GM19438 (cell line): ENCODE results near the gene PGAM2.

Experiments used
- ATAC-seq: cut with Tn5 transposase; IDR thresholded peaks from one replicate; pipeline ENCODE4 v1.9.1; 2021; ENCODE audit warnings: low read depth; ENCODE audit not compliant: unreplicated experiment

PGAM2 gene

DNA sequence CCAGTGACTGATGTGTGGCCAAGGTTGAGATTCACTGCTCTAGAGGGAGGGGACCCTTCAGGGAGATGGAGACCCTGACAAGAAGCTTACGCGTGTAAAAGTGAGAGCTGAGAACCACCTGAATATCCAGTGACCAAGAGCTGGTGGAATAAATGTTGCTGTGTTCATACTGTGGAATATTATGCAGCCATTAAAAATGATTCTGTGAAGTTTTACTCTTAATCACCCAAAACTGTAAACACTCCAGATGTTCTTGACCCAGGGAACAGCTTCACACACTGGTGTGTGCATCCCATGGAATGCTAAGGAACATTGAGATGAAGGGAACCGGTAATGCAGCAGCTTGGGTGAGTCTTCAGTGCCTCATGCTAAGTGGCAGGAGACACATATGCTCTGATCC, 21.3 kb upstream of the PGAM2 start:
- no peak for ATAC-seq

DNA sequence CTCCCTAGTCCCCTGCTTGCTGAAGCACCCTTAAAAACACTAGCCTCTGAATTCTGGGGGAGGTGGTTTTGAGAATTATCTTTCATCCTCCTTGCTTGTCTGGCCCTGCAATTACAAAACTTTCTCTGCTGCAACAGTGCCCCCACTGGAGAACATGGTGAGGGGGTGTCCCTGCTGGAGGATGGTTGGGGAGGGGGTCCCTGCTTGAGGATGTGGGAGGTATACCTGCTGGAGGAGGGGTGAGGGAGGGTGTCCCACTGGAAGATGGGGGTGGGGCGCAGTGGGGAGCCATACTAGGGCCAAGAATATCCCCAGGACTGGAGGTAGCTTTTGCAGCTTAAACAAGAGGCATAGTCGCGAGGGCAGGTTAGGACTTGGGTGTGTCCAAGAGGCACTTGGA, 20.2 kb upstream of the PGAM2 start:
- no peak for ATAC-seq

DNA sequence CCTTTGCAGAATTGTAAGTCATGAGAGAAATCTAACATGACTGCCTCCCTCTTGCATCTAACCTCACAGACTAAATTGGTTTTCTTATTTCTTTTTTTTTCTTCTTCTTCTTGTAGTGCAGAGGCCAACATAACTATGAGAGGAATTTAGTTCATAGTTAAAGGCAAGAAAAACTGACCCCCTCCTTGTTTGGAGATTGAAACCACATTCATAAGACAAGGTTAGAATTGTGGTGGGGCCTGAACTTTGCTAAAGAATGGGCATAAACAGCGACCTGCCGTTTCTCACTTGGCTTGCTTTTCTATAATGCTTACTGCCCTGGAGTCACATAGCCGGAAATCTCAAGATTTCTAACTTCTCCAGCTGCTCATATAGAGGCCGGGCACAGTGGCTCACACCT, 19.3 kb upstream of the PGAM2 start:
- ATAC-seq, result no peak

DNA sequence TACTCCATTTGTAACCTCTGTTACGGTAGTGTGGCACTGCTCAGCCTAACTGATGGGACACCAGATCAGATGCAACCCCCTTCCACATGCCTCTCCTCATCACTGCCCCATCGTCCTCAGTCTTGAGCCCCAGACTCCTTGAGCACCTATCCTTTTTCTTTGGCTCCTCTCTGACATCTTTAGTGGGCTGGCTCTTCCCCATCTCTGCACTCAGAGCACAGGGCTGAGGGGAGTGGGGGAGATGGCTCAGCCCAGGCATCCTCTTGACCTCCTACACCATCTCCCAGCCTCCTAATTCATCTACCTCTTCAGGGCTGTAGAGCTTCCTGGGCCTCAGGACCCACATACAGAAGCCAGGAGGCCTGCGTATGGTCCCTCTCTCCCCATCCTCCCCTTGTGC, 18.4 kb upstream of the PGAM2 start:
- ATAC-seq, result no peak

DNA sequence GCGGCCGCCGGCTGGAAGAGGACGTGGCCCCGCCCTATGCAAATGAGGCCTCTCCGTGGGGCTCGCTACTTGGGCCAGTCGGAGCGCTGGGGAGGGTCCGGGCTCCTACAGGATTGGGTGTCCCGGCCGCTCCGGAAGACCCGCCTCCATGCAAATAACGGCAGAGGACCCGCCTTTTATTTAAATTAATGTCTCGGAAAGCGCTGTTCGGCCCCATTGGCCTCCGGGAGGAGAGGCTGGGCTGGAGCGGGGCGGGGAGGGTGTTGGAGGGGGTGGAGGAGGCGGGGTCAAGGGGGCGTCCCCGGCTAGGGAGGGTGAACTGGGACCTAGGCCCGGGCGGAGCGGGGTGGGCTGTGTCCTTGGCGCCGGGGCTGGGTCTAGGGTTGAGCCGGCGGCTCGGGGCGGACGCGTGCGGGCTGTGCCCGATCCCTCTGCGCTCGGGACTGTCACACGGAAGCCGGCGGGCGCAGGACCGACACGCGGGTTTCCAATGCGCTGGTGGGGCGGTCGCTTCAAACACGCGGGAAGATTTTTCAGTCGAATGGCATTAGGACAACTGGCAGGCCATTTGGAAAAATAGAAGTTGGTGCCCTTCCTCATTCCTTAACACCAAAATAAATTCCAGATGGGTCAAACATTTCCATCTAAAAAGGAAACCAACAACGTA, 17.3 kb upstream of the PGAM2 start:
- peak; percentile 94 for ATAC-seq

DNA sequence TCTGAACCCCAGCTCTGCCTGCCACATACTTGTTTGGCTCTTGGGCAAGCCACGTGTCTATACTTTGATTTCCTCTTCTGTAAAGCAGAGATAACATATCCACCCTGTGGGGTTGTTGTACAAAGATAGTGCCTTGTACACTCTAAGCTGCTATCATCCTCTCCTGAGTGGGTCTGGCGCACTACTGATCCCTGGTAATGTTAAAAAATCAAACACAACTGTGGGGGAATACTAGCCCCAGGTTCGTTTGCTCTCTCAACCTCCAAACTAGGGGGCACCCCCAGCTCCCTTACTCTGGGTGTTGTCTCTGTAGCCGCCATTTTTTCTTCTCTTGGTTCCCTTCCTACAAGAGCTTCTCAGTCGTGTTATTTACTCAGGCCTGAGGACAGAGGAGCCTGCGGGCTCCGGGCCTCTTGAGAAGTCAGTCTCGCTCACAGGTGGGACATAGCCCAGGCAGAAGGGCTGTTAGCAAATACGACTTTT, 15.9 kb upstream of the PGAM2 start:
- no peak for ATAC-seq

DNA sequence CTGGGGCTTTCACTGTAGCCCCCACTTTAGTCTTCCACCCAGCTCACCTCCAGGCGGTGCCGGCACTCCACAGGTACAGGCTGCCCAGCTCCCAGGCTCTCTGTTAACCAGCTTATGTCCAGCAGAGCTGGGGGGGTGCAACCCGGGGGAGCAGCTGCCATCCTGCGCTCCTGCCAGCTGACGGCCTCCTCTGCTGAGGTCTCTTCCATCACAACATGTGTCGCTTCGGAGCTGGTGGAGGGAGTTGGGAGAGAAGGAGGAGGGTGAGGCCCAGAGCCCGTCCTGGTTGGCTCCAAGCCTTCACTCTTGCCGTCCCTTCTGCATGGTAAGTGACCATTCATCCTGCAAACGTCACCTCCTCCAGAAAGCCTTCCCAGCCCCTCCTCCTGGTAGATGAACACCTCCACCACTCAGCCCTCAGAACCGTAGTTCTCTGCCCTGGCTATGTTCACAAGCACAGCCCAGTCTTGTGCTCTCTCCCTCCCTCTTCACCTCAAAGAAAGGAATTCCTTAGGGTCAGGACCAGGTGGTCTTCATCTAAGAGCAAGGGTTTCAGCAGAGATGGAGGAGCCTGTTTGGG, 15.4 kb upstream of the PGAM2 start:
- no peak for ATAC-seq

DNA sequence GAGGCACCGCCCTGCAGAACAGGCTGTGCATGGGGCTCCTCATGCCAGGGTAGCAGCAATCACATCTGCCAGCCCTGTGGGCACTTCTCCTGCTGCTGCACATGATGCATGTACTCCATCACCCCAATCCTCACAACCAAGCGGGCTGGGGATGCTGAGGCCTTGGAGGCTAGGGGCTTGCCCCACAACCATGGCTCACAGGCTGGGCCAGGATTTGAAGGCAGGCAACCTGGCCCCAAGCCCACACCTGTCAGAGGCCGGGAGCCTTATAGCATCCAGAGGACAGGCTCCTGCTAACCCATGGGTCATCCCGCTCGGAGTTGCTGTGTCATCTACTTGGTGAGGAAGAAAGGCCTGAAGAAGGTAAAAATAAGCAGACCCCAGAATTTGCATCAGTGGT, 14.8 kb upstream of the PGAM2 start:
- no peak for ATAC-seq

DNA sequence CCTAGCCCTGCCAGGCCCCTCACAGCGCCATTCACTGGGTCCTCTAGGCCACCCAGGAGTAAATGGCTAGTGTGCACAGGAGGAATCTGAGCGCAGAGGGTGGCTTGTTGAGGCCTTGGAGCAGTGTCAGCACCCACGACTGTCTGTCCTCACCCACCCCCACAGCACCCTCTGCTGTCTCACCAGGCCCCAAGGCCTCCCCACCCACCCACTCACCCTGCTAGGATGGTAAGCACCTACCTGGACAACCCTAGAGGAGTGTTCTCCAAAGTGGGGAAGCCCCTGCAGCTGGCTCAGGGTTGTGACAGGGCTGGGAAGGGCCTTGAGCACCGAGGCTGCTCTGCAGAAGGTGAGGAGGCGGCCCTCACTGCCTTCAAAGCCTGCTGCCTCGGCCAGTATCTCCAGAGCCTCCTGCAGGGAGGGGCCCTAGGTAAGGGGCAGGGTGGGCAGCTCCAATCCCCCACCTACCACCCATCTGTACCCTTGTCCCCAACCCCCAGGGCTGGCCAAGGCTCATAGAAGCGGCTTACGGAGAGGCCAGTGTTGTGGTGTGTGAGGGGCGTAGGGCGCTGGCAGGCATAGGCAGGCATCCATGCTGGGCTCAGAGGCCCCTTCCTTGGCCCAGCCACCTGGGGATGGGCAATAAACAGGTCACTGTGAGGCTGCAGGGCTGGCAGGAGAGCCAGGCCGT, 14.1 kb upstream of the PGAM2 start:
- no peak for ATAC-seq

DNA sequence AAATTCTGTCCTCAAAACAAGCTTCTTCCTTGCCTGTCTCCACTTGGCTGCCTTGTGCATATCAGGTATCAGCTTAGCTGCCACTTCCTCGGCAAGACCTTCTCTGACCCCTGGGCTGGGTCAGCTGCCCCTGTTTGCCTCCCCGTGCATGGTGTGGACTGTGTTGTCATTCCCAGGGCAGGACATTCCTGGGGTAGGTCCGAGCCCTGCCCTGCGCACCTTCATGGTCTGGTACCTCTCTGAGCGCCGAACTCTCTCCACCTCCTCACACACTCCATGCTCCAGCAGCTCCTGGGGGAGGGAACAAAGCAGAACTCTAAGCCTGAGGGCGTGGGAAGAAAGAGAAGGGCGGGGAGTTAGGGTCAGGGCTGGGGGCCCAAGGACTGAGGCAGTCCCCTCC, 13.2 kb upstream of the PGAM2 start:
- ATAC-seq, result no peak

DNA sequence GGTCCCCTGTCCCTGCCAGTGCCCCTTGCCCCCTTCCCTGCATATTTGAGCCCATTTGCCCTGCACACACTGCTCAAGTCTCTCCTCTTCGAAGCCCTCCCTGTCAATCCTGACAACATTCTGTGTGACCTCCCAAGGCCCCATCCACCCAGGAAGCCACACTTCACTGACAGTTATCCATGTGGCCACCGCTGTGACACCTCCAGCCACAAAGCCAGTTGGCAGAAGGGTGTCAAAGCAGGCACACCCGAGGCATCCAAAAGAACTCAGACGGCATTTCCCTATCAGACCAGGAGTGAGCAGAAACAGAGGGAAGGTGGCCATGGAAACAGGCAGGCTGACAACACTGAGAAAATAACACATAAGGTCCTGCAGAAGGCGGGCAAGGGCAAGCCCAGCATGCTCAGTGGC, 12.3 kb upstream of the PGAM2 start:
- ATAC-seq, result no peak

DNA sequence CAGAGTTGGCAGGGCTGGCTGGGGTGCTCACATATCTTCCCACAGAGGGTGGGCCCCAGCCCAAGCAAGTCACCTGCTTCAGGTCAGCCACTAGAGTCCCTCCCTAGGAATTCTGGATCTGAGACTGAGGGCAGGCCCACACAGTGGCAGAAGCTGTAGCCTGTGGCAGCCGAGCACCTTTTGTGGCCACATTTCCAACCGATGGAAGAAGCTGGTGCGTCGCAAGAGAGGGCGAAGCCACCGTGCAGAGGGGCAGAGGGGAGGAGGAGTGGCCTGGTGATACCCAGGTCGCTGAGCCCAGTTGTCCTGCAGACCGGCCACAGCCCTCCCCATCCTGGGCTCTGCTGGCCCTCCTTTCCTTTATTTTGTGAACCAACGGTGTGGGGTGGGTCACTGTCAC, 11.7 kb upstream of the PGAM2 start:
- no peak for ATAC-seq

DNA sequence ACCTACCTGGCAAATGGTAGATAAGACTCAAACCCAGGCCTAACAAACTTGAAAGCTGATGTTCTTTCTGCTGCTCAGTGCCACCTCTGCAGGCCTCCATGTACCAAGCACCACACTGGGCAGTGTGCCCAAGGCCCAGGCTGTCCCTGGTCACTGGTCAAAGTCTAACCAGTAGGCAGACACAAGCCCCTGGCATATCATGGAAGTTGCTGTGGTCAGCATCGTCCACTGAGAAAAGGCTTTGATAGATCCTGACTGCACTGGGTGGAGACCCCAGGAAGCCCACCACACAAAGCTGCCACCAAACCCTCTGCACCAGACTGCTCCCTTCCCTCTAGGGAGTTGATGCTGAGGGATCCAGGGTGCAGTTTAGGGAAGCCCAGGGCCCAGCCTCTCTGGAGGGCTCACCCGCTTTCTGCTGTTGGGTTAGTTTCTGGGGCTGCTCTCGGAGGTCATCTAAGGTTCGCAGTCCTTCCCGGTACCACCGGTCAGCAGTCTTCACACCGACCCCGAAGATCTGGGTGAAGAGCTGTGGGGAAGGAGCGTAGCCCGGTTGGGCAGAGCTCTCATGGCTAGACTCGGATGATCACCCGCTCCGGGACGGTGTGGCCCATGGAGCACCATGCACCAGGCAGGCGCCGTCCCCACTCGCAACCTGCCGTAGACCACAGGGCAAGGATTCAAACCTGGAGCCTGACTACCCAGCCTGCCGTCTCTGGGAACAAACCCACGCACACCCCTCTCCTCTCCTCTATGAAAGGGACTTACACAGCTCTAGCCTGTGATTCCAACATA, 10.9 kb upstream of the PGAM2 start:
- ATAC-seq, result no peak

DNA sequence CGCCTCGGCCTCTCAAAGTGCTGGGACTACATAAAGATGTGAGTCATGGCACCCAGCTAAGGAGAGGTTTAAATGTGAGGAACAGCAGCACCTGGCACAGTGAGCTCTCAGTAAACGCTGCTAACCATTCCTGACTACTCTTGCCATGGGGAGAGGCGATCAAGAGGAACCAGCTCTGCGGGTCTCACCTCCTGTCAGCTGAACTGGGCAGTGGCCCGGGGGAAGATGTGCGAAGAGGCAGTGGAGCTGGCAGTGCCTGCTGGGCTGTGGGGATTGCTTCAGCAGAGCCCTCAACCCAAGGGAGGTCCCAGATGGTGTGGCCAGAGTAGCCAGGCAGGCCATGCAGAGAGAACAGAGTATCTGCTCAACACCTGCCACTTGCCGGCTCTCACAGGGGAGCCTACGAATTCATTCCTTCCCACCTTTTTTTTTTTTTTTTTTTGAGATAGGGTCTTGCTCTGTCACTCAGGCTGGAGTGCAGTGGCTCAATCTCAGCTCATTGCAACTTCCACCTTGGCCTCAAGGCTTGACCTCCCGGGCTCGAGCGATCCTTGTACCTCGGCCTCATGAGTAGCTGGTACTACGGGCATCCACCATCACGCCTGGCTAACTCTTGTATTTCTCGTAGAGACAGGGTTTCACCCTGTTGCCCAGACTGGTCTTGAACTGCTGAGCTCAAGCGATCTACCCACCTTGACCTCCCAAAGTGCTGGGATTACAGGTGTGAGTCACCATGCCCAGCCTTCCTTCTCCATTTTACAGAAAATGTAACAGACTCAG, 10.1 kb upstream of the PGAM2 start:
- no peak for ATAC-seq

DNA sequence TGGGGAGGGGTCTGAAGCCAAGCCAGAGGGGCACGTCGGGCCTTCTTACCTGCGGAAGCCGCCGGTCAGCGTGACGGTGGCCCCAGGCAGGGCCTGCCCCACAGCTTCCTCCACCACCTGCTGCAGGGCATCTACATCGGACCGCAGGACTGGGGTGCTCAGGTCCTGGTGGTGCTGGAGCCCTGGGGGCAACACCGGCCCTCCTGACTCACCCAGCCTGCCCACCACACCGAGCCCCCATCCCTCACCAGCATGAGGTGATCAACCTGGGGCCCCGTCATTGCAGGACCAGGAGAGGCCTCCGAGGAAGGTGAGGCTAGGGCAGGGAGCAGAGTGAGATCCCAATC, 9.0 kb upstream of the PGAM2 start:
- ATAC-seq, result no peak

DNA sequence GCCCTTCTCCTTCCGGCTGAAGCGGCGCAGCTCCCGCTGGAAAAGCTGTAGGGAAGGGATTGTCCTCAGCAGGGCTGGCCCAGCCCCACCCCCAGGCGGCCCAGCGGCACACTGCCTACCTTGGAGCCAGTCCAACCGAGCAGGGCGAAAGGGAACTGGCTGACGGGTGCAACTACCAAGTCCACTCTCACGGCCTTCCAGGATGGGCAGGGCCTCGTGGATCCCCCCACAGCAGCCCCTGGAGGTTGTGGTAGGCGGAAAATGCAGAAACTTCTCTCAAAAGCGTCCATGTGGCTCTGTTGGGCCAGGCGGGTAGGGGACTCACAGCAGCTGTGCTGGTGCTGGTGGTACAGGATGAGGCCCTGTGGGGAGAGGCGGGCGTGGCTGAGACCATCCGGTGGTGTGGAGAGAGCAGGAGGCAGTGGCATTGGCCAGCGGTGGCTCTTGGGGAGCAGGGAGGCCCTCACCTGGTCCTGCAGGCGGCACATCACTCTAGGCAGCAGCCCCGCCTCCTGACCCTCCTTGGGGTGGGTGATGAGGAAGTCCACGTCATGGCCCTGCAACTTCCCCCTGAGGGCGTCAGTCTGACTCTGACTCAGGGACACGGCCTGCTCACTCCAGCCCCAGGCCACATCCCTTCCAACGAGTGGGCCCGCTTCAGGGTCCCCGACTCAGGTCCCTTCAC, 8.4 kb upstream of the PGAM2 start:
- ATAC-seq, result no peak

DNA sequence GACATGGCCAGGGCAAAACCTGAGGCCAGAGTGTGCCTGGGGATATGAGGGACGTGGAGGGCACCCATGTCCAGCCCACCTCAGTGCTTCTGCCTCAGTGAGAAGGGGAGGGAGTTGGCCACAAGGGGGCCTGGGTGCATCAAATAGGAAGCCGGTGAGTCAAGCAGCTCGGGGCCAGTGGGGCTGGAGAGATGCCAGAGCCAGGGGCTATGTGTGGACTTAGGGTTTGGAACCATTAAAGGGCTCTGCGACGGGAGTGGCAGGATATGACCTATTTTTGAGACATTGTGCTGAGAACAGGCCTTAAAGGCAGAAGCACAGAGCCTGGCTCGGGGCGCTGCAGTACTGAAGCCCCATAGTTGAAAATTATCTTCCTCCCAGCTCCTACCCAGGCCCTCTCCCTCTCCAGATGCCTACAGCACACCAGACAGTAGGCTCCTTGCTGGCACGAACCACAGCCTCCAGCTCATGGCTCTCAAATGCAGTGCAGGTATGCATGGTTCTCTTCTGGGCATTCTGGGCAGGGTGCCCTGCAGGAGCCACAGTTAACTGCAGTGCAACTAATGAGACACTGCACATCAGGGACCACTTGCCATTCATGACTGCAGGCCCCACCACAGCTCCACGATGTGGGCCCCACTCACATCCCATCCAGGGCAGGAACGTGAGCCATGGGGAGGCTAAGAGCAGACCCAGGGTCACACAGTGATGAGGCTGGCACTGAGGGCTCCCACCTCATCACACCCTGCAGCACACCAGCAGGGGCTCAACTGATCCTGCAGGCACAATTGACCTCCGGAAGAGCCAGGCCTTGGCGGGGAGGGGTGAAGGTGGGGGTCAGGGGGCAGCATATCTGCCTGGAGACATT, 7.2 kb upstream of the PGAM2 start:
- ATAC-seq, result no peak

DNA sequence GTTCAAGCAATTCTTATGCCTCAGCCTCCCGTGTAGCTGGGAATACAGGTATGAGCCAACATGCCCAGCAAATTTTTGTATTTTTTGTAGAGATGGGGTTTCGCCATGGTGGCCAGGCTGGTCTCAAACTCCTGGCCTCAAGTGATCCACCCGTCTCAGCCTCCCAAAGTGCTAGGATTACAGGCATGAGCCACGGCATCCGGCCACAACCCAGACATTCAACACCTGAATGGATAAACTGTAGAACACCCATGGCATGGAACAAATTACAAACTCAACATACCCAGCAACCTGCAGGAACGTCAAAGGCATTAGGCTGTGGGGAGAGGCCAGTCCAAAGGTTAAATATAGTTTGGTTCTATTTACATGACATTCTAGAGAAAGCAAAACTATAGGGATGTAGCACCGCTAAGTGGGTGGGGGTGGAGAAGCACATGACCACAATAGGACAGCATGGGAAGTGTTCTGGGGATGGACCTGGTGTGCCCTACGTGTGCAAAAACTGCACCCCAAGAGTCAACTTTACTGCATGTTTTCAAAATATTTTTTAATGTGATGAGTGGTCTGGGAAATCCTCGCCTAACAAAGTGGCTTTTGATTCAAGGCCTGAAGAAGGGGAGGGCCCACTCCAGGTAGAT, 6.5 kb upstream of the PGAM2 start:
- ATAC-seq, result no peak

DNA sequence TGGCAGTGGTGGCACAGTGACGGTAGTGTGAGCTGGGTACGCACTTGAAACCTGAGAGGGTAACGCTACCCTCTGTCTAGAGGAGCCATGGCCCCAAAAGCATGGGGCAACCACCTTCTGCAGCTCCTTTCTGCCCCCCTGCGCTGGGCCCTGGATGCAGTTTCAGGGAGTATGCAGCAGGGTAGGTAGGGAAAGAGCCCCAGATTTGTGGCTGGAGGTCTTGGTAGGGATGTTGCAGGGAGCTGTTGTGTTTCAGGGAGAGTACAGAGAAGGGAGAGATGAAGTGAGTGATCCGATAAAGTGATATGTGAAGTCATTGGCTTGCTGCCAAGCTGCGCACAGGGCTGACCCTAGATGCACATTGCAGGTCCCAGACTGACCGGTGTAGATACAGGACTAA, 2.7 kb upstream of the PGAM2 start:
- ATAC-seq, result no peak
